MCF 10A (cell line): Measurements from ENCODE around the gene PSMD3. TPM values are rescaled to one million over a fixed set of nuclear protein-coding genes. Genes with fewer than 3 reads are reported as not detected.

ENCODE experiments used
- BruUV-seq: library from RNA; stranded (reverse); fragments of 400-500 nt; replicated peaks from 2 replicates; lab custom pipeline; 2021; lab: Mats Ljungman, UMichigan
- CTCF ChIA-PET: fragments of 300-600 bp; sonication (Branson Sonifier 250); formaldehyde crosslinking; extraction: SDS; loops from one replicate; lab custom pipeline; 2021; ENCODE audit warnings: antibody characterized with exemption, inconsistent platforms; lab: Yijun Ruan, JAX
- POLR2A ChIA-PET: fragments of 300-600, 350-650 bp; sonication (Branson Sonifier 250); formaldehyde crosslinking; extraction: SDS; loops from one replicate; lab custom pipeline; 2020; ENCODE audit warnings: antibody characterized with exemption, inconsistent platforms; lab: Yijun Ruan, JAX
- DNase-seq: peaks from one replicate; pipeline ENCODE4 v3.0.0-alpha.2; 2018; ENCODE audit not compliant: unreplicated experiment
- H3K27ac Mint-ChIP-seq: one replicate; pipeline ENCODE4 v1.8.0; 2022; ENCODE audit warnings: mild to moderate bottlenecking, low read depth, mixed read lengths; ENCODE audit not compliant: unreplicated experiment
- H3K27me3 Mint-ChIP-seq: one replicate; pipeline ENCODE4 v1.8.0; 2022; ENCODE audit warnings: mixed read lengths; ENCODE audit not compliant: insufficient read depth, unreplicated experiment
- H3K36me3 Mint-ChIP-seq: one replicate; pipeline ENCODE4 v1.8.0; 2022; ENCODE audit warnings: mild to moderate bottlenecking, moderate library complexity, mixed read lengths; ENCODE audit not compliant: insufficient read depth, unreplicated experiment
- H3K4me1 Mint-ChIP-seq: one replicate; pipeline ENCODE4 v1.8.0; 2022; ENCODE audit warnings: mixed read lengths; ENCODE audit not compliant: insufficient read depth, unreplicated experiment
- H3K4me3 Mint-ChIP-seq: one replicate; pipeline ENCODE4 v1.8.0; 2022; ENCODE audit warnings: mild to moderate bottlenecking, moderate library complexity, mixed read lengths; ENCODE audit not compliant: unreplicated experiment
- H3K9me3 Mint-ChIP-seq: one replicate; pipeline ENCODE4 v1.8.0; 2022; ENCODE audit warnings: mixed read lengths; ENCODE audit not compliant: unreplicated experiment
- CTCF ChIP-seq: fragments of 200-600 bp; IDR thresholded peaks from one replicate; pipeline ENCODE4 v1.8.0; 2022; ENCODE audit warnings: antibody characterized with exemption, mild to moderate bottlenecking; ENCODE audit not compliant: unreplicated experiment
- intact Hi-C: fragments of 100-400 bp; cut with micrococcal nuclease; formaldehyde crosslinking; loops from 2 replicates; pipeline ENCODE4 v1.14.1; 2022
- total RNA-seq: library from RNA; stranded (reverse); gene quantifications from 2 replicates; pipeline ENCODE4 v1.2.3, GENCODE V29; 2022

PSMD3 gene
- total RNA-seq, 1 experiment from 2014 or later, result 95.3 TPM

DNA sequence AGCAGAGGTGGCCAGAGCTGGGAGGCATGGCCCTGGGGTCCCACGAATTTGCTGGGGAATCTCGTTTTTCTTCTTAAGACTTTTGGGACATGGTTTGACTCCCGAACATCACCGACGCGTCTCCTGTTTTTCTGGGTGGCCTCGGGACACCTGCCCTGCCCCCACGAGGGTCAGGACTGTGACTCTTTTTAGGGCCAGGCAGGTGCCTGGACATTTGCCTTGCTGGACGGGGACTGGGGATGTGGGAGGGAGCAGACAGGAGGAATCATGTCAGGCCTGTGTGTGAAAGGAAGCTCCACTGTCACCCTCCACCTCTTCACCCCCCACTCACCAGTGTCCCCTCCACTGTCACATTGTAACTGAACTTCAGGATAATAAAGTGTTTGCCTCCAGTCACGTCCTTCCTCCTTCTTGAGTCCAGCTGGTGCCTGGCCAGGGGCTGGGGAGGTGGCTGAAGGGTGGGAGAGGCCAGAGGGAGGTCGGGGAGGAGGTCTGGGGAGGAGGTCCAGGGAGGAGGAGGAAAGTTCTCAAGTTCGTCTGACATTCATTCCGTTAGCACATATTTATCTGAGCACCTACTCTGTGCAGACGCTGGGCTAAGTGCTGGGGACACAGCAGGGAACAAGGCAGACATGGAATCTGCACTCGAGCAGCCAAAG lies 36.9 kb downstream of the PSMD3 start:
- POLR2A ChIA-PET, result interaction anchor here (1.1 to 8.1 kb wide), 7 partner anchors 10 to 94 kb away, joined by 3 to 164 read pairs (median 13); partner anchors contain the start of genes MED24 and NR1D1
- BruUV-seq, result TSS peak; percentile 56
- H3K9me3 Mint-ChIP-seq, result no peaks in the 10 kb centered on the region
- peak overlapping the region; percentile 65 for H3K4me3 Mint-ChIP-seq
- no peaks in the 10 kb centered on the region for H3K27me3 Mint-ChIP-seq
- DNase-seq, result no peak
- TF ChIP-seq CTCF, result no peak
- H3K4me1 Mint-ChIP-seq, result peaks cover 54% of the 10 kb centered on the region
- H3K36me3 Mint-ChIP-seq, result peaks cover 24% of the 10 kb centered on the region
- CTCF ChIA-PET, result interaction anchor here (0.6 to 10.7 kb wide), 8 partner anchors 11 to 274 kb away, joined by 3 to 237 read pairs (median 6); no protein-coding TSS in a partner anchor
- peak overlapping the region; percentile 59 for H3K27ac Mint-ChIP-seq
- intact Hi-C loops, result no loop called here

GRCh38 chr17:40018211-40019121 lies 37.9 kb downstream of the PSMD3 start:
- Mint-ChIP-seq H3K9me3 (no peaks in the 10 kb centered on the region), H3K27me3 (no peaks in the 10 kb centered on the region), H3K27ac (peak overlapping the region; percentile 59), H3K36me3 (peaks cover 32% of the 10 kb centered on the region), H3K4me3 (peak overlapping the region; percentile 51), H3K4me1 (peaks cover 63% of the 10 kb centered on the region)
- no peak for TF ChIP-seq CTCF
- POLR2A ChIA-PET, result interaction anchor here (0.6 to 8.1 kb wide), 13 partner anchors 9 to 104 kb away, joined by 3 to 164 read pairs (median 5); partner anchors contain the start of genes MED24, NR1D1 and PSMD3
- BruUV-seq, result no TSS peak
- peak; percentile 94 for DNase-seq
- intact Hi-C loops, result no loop called here
- CTCF ChIA-PET, result interaction anchor here (0.6 to 10.7 kb wide), 8 partner anchors 10 to 273 kb away, joined by 3 to 237 read pairs (median 4); no protein-coding TSS in a partner anchor

- Mint-ChIP-seq H3K27me3 (no peaks in the 10 kb centered on the region), H3K36me3 (peaks cover 32% of the 10 kb centered on the region), H3K4me3 (peak overlapping the region; percentile 51), H3K27ac (peak overlapping the region; percentile 59), H3K9me3 (no peaks in the 10 kb centered on the region), H3K4me1 (peaks cover 65% of the 10 kb centered on the region)
- DNase-seq, result peak; percentile 96
- BruUV-seq, result TSS peak; percentile 4
- POLR2A ChIA-PET, result interaction anchor here (0.6 to 8.1 kb wide), 11 partner anchors 8 to 103 kb away, joined by 3 to 164 read pairs (median 7); partner anchors contain the start of genes MED24, NR1D1 and PSMD3
- no peak for TF ChIP-seq CTCF
- CTCF ChIA-PET, result interaction anchor here (0.6 to 10.7 kb wide), 6 partner anchors 9 to 120 kb away, joined by 3 to 237 read pairs (median 4); no protein-coding TSS in a partner anchor
- intact Hi-C loops, result no loop called here
Observed at GRCh38 chr17:40019140-40019991, 38.8 kb downstream of the PSMD3 start.
